Measurements from ENCODE around the gene GRK5.

GRK5 gene

GRCh38 chr10:119350502-119351097, 143.2 kb downstream of the GRK5 start:
- FAIRE-seq (no peak), DNase-seq (ENCODE audit: insufficient read length) (no peak)
- TF ChIP-seq TAF1 (IDR thresholded peaks at IDR 0.05; ENCODE audit: borderline replicate concordance, low read depth, low read length) (no peak), POLR2A (IDR thresholded peaks at IDR 0.05; ENCODE audit: low read depth, low read length) (no peak), POLR2AphosphoS5 (IDR thresholded peaks at IDR 0.05; ENCODE audit: low read depth, low read length) (no peak)

- no peak for DNase-seq (ENCODE audit: insufficient read length)
- no peak for TF ChIP-seq POLR2A (IDR thresholded peaks at IDR 0.05; ENCODE audit: low read depth, low read length)
- TF ChIP-seq TAF1 (IDR thresholded peaks at IDR 0.05; ENCODE audit: borderline replicate concordance, low read depth, low read length): no peak
- no peak for TF ChIP-seq POLR2AphosphoS5 (IDR thresholded peaks at IDR 0.05; ENCODE audit: low read depth, low read length)
- FAIRE-seq: no peak
These were observed 143.8 kb downstream of the GRK5 start for GRCh38 chr10:119351189-119351588.

- no peak for FAIRE-seq
- TF ChIP-seq POLR2AphosphoS5 (IDR thresholded peaks at IDR 0.05; ENCODE audit: low read depth, low read length) (no peak), TAF1 (IDR thresholded peaks at IDR 0.05; ENCODE audit: borderline replicate concordance, low read depth, low read length) (no peak), POLR2A (IDR thresholded peaks at IDR 0.05; ENCODE audit: low read depth, low read length) (no peak)
- no peak for DNase-seq (ENCODE audit: insufficient read length)
These were observed 144.7 kb downstream of the GRK5 start for GRCh38 chr10:119352042-119352441.

- DNase-seq (ENCODE audit: insufficient read length): no peak
- TF ChIP-seq POLR2A (IDR thresholded peaks at IDR 0.05; ENCODE audit: low read depth, low read length) (no peak), POLR2AphosphoS5 (IDR thresholded peaks at IDR 0.05; ENCODE audit: low read depth, low read length) (no peak), TAF1 (IDR thresholded peaks at IDR 0.05; ENCODE audit: borderline replicate concordance, low read depth, low read length) (no peak)
- no peak for FAIRE-seq
These were observed 145.4 kb downstream of the GRK5 start for GRCh38 chr10:119352807-119353206.

GRCh38 chr10:119353421-119353820, 146.1 kb downstream of the GRK5 start:
- TF ChIP-seq TAF1 (IDR thresholded peaks at IDR 0.05; ENCODE audit: borderline replicate concordance, low read depth, low read length) (no peak), POLR2AphosphoS5 (IDR thresholded peaks at IDR 0.05; ENCODE audit: low read depth, low read length) (no peak), POLR2A (IDR thresholded peaks at IDR 0.05; ENCODE audit: low read depth, low read length) (no peak)
- DNase-seq (ENCODE audit: insufficient read length) (no peak), FAIRE-seq (no peak)

GRCh38 chr10:119355930-119356329, 148.6 kb downstream of the GRK5 start:
- TF ChIP-seq POLR2AphosphoS5 (IDR thresholded peaks at IDR 0.05; ENCODE audit: low read depth, low read length): no peak
- no peak for TF ChIP-seq POLR2A (IDR thresholded peaks at IDR 0.05; ENCODE audit: low read depth, low read length)
- TF ChIP-seq TAF1 (IDR thresholded peaks at IDR 0.05; ENCODE audit: borderline replicate concordance, low read depth, low read length): no peak
- FAIRE-seq: no peak
- DNase-seq (ENCODE audit: insufficient read length): no peak

GRCh38 chr10:119357412-119358151, 150.2 kb downstream of the GRK5 start:
- DNase-seq (ENCODE audit: insufficient read length) (no peak), FAIRE-seq (no peak)
- TF ChIP-seq TAF1 (IDR thresholded peaks at IDR 0.05; ENCODE audit: borderline replicate concordance, low read depth, low read length) (no peak), POLR2A (IDR thresholded peaks at IDR 0.05; ENCODE audit: low read depth, low read length) (no peak), POLR2AphosphoS5 (IDR thresholded peaks at IDR 0.05; ENCODE audit: low read depth, low read length) (no peak)

- TF ChIP-seq POLR2A (IDR thresholded peaks at IDR 0.05; ENCODE audit: low read depth, low read length): no peak
- no peak for TF ChIP-seq POLR2AphosphoS5 (IDR thresholded peaks at IDR 0.05; ENCODE audit: low read depth, low read length)
- TF ChIP-seq TAF1 (IDR thresholded peaks at IDR 0.05; ENCODE audit: borderline replicate concordance, low read depth, low read length): no peak
- DNase-seq (ENCODE audit: insufficient read length): no peak
- no peak for FAIRE-seq
These were observed 150.8 kb downstream of the GRK5 start for GRCh38 chr10:119358152-119358512.

- FAIRE-seq (no peak), DNase-seq (ENCODE audit: insufficient read length) (no peak)
- TF ChIP-seq TAF1 (IDR thresholded peaks at IDR 0.05; ENCODE audit: borderline replicate concordance, low read depth, low read length) (no peak), POLR2A (IDR thresholded peaks at IDR 0.05; ENCODE audit: low read depth, low read length) (no peak), POLR2AphosphoS5 (IDR thresholded peaks at IDR 0.05; ENCODE audit: low read depth, low read length) (no peak)
These were observed 151.2 kb downstream of the GRK5 start for GRCh38 chr10:119358567-119358966.

GRCh38 chr10:119359025-119359424, 151.7 kb downstream of the GRK5 start:
- TF ChIP-seq TAF1 (IDR thresholded peaks at IDR 0.05; ENCODE audit: borderline replicate concordance, low read depth, low read length): no peak
- no peak for TF ChIP-seq POLR2A (IDR thresholded peaks at IDR 0.05; ENCODE audit: low read depth, low read length)
- TF ChIP-seq POLR2AphosphoS5 (IDR thresholded peaks at IDR 0.05; ENCODE audit: low read depth, low read length): no peak
- no peak for FAIRE-seq

GRCh38 chr10:119360181-119360921, 153.0 kb downstream of the GRK5 start:
- no peak for FAIRE-seq

More at GRCh38 chr10:119359025-119359424, 151.7 kb downstream of the GRK5 start:
- DNase-seq (ENCODE audit: insufficient read length): no peak

More at GRCh38 chr10:119360181-119360921, 153.0 kb downstream of the GRK5 start:
- TF ChIP-seq POLR2A (IDR thresholded peaks at IDR 0.05; ENCODE audit: low read depth, low read length) (no peak), TAF1 (IDR thresholded peaks at IDR 0.05; ENCODE audit: borderline replicate concordance, low read depth, low read length) (no peak), POLR2AphosphoS5 (IDR thresholded peaks at IDR 0.05; ENCODE audit: low read depth, low read length) (no peak)
- DNase-seq (ENCODE audit: insufficient read length): no peak

Data from GM12892 (cell line).